ENCODE measurements around the gene XYLT1. TPM values are rescaled to one million over a fixed set of nuclear protein-coding genes. Genes with fewer than 3 reads are reported as not detected.

XYLT1 gene
- total and polyA plus RNA-seq, 2 of the 13 experiments (the other 11 are each of a cell fraction or from before 2014, with no cell fraction given) = not detected

GRCh38 chr16:17171250-17172143 is 299.3 kb downstream of the XYLT1 start (continued):
- TF ChIP-seq KDM4B (CRISPR knock-in tag; IDR thresholded peaks at IDR 0.05) (no peak), CBX2 (IDR thresholded peaks at IDR 0.05; ENCODE audit: low read depth, low read length) (no peak), CBX2 (CRISPR knock-in tag; IDR thresholded peaks at IDR 0.05; ENCODE audit: low read depth) (0 out of 2 replicates have a peak, but pooled peaks have one; percentile 51), FOXA1 (IDR thresholded peaks at IDR 0.05) (no peak), FOXA1 (CRISPR knock-in tag; IDR thresholded peaks at IDR 0.05) (peak; percentile 53; the same call in 1 of the 2 replicates), ZNF772 (CRISPR knock-in tag; IDR thresholded peaks at IDR 0.05) (0 out of 2 replicates have a peak, but pooled peaks have one; percentile 26), NFE2L1 (CRISPR knock-in tag; IDR thresholded peaks at IDR 0.05; ENCODE audit: borderline replicate concordance) (no peak), ZNF644 (CRISPR knock-in tag; IDR thresholded peaks at IDR 0.05; ENCODE audit: low read depth) (0 out of 2 replicates have a peak, but pooled peaks have one; percentile 25), TBX2 (CRISPR knock-in tag; IDR thresholded peaks at IDR 0.05; ENCODE audit: borderline replicate concordance) (no peak), ZNF292 (CRISPR knock-in tag; IDR thresholded peaks at IDR 0.05; ENCODE audit: borderline replicate concordance, low read depth) (peak; percentile 86; the same call in 1 of the 2 replicates), MIXL1 (CRISPR knock-in tag; IDR thresholded peaks at IDR 0.05) (no peak), ZNF430 (CRISPR knock-in tag; IDR thresholded peaks at IDR 0.05) (no peak), ZNF138 (CRISPR knock-in tag; IDR thresholded peaks at IDR 0.05; ENCODE audit: low read depth) (no peak), ZNF121 (CRISPR knock-in tag; IDR thresholded peaks at IDR 0.05) (no peak), NFATC3 (CRISPR knock-in tag; IDR thresholded peaks at IDR 0.05) (no peak), ESRRA (CRISPR knock-in tag; IDR thresholded peaks at IDR 0.05; ENCODE audit: low read depth) (peak; percentile 50; the same call in 1 of the 2 replicates)
- TF ChIP-seq, protein P1, sequence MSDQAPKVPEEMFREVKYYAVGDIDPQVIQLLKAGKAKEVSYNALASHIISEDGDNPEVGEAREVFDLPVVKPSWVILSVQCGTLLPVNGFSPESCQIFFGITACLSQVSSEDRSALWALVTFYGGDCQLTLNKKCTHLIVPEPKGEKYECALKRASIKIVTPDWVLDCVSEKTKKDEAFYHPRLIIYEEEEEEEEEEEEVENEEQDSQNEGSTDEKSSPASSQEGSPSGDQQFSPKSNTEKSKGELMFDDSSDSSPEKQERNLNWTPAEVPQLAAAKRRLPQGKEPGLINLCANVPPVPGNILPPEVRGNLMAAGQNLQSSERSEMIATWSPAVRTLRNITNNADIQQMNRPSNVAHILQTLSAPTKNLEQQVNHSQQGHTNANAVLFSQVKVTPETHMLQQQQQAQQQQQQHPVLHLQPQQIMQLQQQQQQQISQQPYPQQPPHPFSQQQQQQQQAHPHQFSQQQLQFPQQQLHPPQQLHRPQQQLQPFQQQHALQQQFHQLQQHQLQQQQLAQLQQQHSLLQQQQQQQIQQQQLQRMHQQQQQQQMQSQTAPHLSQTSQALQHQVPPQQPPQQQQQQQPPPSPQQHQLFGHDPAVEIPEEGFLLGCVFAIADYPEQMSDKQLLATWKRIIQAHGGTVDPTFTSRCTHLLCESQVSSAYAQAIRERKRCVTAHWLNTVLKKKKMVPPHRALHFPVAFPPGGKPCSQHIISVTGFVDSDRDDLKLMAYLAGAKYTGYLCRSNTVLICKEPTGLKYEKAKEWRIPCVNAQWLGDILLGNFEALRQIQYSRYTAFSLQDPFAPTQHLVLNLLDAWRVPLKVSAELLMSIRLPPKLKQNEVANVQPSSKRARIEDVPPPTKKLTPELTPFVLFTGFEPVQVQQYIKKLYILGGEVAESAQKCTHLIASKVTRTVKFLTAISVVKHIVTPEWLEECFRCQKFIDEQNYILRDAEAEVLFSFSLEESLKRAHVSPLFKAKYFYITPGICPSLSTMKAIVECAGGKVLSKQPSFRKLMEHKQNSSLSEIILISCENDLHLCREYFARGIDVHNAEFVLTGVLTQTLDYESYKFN (CRISPR knock-in tag; conservative IDR thresholded peaks at IDR 0.05) = peak; percentile 49
- TF ChIP-seq, protein P2, sequence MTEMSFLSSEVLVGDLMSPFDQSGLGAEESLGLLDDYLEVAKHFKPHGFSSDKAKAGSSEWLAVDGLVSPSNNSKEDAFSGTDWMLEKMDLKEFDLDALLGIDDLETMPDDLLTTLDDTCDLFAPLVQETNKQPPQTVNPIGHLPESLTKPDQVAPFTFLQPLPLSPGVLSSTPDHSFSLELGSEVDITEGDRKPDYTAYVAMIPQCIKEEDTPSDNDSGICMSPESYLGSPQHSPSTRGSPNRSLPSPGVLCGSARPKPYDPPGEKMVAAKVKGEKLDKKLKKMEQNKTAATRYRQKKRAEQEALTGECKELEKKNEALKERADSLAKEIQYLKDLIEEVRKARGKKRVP (CRISPR knock-in tag; IDR thresholded peaks at IDR 0.05) = no peak
- TF ChIP-seq, protein P3, sequence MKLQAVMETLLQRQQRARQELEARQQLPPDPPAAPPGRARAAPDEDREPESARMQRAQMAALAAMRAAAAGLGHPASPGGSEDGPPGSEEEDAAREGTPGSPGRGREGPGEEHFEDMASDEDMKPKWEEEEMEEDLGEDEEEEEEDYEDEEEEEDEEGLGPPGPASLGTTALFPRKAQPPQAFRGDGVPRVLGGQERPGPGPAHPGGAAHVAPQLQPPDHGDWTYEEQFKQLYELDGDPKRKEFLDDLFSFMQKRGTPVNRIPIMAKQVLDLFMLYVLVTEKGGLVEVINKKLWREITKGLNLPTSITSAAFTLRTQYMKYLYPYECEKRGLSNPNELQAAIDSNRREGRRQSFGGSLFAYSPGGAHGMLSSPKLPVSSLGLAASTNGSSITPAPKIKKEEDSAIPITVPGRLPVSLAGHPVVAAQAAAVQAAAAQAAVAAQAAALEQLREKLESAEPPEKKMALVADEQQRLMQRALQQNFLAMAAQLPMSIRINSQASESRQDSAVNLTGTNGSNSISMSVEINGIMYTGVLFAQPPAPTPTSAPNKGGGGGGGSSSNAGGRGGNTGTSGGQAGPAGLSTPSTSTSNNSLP (IDR thresholded peaks at IDR 0.05; ENCODE audit: low read depth, low read length) = no peak
- TF ChIP-seq, protein P4, sequence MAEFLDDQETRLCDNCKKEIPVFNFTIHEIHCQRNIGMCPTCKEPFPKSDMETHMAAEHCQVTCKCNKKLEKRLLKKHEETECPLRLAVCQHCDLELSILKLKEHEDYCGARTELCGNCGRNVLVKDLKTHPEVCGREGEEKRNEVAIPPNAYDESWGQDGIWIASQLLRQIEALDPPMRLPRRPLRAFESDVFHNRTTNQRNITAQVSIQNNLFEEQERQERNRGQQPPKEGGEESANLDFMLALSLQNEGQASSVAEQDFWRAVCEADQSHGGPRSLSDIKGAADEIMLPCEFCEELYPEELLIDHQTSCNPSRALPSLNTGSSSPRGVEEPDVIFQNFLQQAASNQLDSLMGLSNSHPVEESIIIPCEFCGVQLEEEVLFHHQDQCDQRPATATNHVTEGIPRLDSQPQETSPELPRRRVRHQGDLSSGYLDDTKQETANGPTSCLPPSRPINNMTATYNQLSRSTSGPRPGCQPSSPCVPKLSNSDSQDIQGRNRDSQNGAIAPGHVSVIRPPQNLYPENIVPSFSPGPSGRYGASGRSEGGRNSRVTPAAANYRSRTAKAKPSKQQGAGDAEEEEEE (CRISPR knock-in tag; IDR thresholded peaks at IDR 0.05; ENCODE audit: borderline replicate concordance) = no peak
- TF ChIP-seq, protein P5, sequence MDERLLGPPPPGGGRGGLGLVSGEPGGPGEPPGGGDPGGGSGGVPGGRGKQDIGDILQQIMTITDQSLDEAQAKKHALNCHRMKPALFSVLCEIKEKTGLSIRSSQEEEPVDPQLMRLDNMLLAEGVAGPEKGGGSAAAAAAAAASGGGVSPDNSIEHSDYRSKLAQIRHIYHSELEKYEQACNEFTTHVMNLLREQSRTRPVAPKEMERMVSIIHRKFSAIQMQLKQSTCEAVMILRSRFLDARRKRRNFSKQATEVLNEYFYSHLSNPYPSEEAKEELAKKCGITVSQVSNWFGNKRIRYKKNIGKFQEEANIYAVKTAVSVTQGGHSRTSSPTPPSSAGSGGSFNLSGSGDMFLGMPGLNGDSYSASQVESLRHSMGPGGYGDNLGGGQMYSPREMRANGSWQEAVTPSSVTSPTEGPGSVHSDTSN (CRISPR knock-in tag; IDR thresholded peaks at IDR 0.05) = no peak

All from HepG2 (cell line).